Measurements from ENCODE around the gene ADGB.
"Not testable (repeated sequence)": the region's sequence is repeated elsewhere in the genome, so short reads cannot be mapped to it uniquely, and the experiment has no call there.

The ADGB gene

GRCh38 chr6:146790561-146791091 is 191.9 kb downstream of the ADGB start:
- H3K4me3 ChIP-seq (ENCODE audit: low read depth, low read length), result no peak overlapping the region
- TF ChIP-seq, protein P1, sequence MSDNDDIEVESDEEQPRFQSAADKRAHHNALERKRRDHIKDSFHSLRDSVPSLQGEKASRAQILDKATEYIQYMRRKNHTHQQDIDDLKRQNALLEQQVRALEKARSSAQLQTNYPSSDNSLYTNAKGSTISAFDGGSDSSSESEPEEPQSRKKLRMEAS (IDR thresholded peaks at IDR 0.05; ENCODE audit: low read depth, low read length), result no peak
- no peak for TF ChIP-seq MYC (IDR thresholded peaks at IDR 0.05; ENCODE audit: low read depth, low read length)
- TF ChIP-seq CTCF (IDR thresholded peaks at IDR 0.05; ENCODE audit: low read depth, low read length), result no peak
- TF ChIP-seq POLR2A (IDR thresholded peaks at IDR 0.05; ENCODE audit: extremely low read depth, insufficient read length), result no peak
- DNase-seq (ENCODE audit: low read depth), result no peak

DNA sequence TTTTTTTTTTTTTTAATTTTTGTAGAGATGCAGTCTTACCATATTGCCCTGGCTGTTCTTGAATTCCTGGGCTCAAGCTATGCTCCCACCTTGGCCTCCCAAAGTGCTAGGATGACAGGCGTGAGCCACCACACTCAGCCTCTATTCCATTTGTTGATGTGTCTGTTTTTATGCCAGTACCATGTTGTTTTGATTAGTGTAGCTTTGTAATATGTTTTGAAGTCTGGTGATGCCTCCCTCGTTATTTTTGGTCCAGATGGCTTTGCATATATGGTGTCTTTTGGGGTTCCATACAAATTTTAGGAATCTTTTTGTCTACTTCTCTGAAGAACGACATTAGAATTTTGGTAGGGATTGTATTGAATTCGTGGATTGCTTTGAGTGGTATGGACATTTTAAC is 193.2 kb downstream of the ADGB start:
- no peak for DNase-seq (ENCODE audit: low read depth)
- no peak overlapping the region for H3K4me3 ChIP-seq (ENCODE audit: low read depth, low read length)
- TF ChIP-seq, protein P1 (IDR thresholded peaks at IDR 0.05; ENCODE audit: low read depth, low read length), result no peak
- TF ChIP-seq CTCF (IDR thresholded peaks at IDR 0.05; ENCODE audit: low read depth, low read length), result no peak
- no peak for TF ChIP-seq MYC (IDR thresholded peaks at IDR 0.05; ENCODE audit: low read depth, low read length)
- no peak for TF ChIP-seq POLR2A (IDR thresholded peaks at IDR 0.05; ENCODE audit: extremely low read depth, insufficient read length)

- DNase-seq (ENCODE audit: low read depth); H3K4me3 ChIP-seq (ENCODE audit: low read depth, low read length): not testable (repeated sequence)
Observed at GRCh38 chr6:146793218-146793617, 194.4 kb downstream of the ADGB start.

DNA sequence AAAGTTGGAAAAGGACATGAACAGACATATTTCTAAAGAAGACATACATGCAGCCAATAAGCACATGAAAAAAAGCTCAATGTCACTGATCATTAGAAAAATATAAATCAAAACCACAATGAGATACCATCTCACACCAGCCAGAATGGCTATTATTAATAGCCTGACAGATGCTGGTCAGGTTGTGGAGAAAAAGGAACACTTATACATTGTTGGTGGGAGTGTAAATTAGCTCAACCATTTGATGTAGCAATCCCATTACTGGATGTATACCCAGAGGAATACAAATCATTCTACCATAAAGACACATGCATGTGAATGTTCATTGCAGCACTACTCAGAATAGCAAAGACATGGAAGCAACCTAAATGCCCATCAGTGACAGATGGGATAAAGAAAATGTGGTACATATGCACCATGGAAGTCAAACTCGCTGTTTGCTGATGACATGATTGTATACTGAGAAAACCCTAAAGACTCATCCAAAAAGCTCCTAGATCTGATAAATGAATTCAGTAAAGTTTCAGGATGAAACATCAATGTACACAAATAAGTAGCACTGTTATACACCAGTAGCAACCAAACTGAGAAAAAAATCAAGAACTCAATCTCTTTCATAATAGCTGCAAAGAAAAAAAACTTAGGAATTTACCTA is 196.8 kb downstream of the ADGB start:
- H3K4me3 ChIP-seq (ENCODE audit: low read depth, low read length), result no peak overlapping the region
- no peak for DNase-seq (ENCODE audit: low read depth)
- TF ChIP-seq POLR2A (IDR thresholded peaks at IDR 0.05; ENCODE audit: extremely low read depth, insufficient read length), result no peak

GRCh38 chr6:146803167-146803566 is 204.4 kb downstream of the ADGB start:
- not testable (repeated sequence) for DNase-seq (ENCODE audit: low read depth); H3K4me3 ChIP-seq (ENCODE audit: low read depth, low read length)

DNA sequence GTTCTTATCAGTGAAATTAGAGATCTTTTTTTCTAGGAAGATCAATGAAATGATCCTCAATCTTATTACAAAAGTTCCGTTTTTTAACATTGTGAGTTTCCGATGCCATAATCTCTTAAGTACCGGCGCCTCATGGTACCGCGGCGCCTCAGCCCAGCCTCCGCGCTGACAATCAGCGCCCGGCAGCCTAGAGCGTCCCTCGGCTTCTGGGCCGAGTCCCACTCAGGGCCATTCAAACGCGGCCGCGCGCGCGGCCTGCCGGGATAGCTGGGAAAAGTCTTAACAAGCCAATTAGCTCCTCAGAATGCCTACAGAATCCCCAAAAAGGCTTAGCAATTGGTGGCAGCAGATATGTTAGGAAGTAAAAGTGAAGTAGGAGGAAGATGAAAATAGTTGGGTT is 204.8 kb downstream of the ADGB start:
- H3K4me3 ChIP-seq (ENCODE audit: low read depth, low read length), result no peak overlapping the region
- TF ChIP-seq, protein P1 (IDR thresholded peaks at IDR 0.05; ENCODE audit: low read depth, low read length), result no peak
- TF ChIP-seq MYC (IDR thresholded peaks at IDR 0.05; ENCODE audit: low read depth, low read length), result no peak
- no peak for TF ChIP-seq POLR2A (IDR thresholded peaks at IDR 0.05; ENCODE audit: extremely low read depth, insufficient read length)
- TF ChIP-seq CTCF (IDR thresholded peaks at IDR 0.05; ENCODE audit: low read depth, low read length), result no peak

GRCh38 chr6:146805546-146806325 is 207.0 kb downstream of the ADGB start:
- no peak for DNase-seq (ENCODE audit: low read depth)
- no peak overlapping the region for H3K4me3 ChIP-seq (ENCODE audit: low read depth, low read length)
- TF ChIP-seq POLR2A (IDR thresholded peaks at IDR 0.05; ENCODE audit: extremely low read depth, insufficient read length) (no peak), MYC (IDR thresholded peaks at IDR 0.05; ENCODE audit: low read depth, low read length) (no peak), CTCF (IDR thresholded peaks at IDR 0.05; ENCODE audit: low read depth, low read length) (no peak)
- TF ChIP-seq, protein P1 (IDR thresholded peaks at IDR 0.05; ENCODE audit: low read depth, low read length), result no peak

More for the DNA sequence above, 204.8 kb downstream of the ADGB start:
- no peak for DNase-seq (ENCODE audit: low read depth)

DNA sequence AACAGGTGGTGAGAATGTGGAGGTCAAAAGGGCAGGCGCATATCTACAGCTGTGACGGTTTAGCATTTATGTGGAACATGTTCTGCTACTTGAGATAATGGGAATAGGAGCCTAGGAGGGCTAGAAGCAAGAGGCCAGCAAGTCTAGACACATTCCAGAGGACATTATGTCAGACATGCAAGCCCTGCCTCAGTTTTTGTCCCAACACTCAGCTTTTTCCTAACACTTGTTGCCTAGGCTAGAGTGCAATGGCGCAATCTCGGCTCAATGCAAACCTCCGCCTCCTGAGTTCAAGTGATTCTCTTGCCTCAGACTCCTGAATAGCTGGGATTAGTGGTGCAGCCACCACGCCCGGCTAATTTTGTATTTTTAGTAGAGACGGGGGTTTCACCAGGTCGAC is 210.2 kb downstream of the ADGB start:
- H3K4me3 ChIP-seq (ENCODE audit: low read depth, low read length); DNase-seq (ENCODE audit: low read depth): not testable (repeated sequence)

- DNase-seq (ENCODE audit: low read depth), result not testable (repeated sequence)
Observed at GRCh38 chr6:146812811-146813321, 214.1 kb downstream of the ADGB start.

More at GRCh38 chr6:146812811-146813321, 214.1 kb downstream of the ADGB start:
- H3K4me3 ChIP-seq (ENCODE audit: low read depth, low read length), result not testable (repeated sequence)
